IMR-90 (cell line): ENCODE data around the gene OSTN. TPM values are rescaled to one million over a fixed set of nuclear protein-coding genes. Genes with fewer than 3 reads are reported as not detected.

ENCODE experiments used
- ELK1 ChIP-seq: fragments of 150-350 bp; IDR thresholded peaks from 2 replicates; pipeline ENCODE4 v1.6.1; 2016; ENCODE audit warnings: low read depth, mild to moderate bottlenecking, low read length, moderate library complexity, borderline replicate concordance
- RAD21 ChIP-seq: IDR thresholded peaks from 2 replicates; pipeline ENCODE4 v1.6.1; 2012; ENCODE audit warnings: low read length, improper control_type of control experiment
- RCOR1 ChIP-seq: IDR thresholded peaks from 2 replicates; pipeline ENCODE4 v1.6.1; 2012; ENCODE audit warnings: mild to moderate bottlenecking, low read length, improper control_type of control experiment; ENCODE audit not compliant: insufficient replicate concordance
- polyA plus RNA-seq, 3 experiments: library from polyadenylated mRNA; depleted of rRNA; stranded (reverse); fragments of >200 nt; gene quantifications; 2 replicates each; pipeline ENCODE4 v1.2.3, GENCODE V29; 2012; ENCODE audit warnings: low replicate concordance in 1 of 3
- total RNA-seq: library from RNA; depleted of rRNA; stranded (reverse); fragments of >200 nt; gene quantifications from 2 replicates; pipeline ENCODE4 v1.2.3, GENCODE V29; 2012

OSTN gene
- total and polyA plus RNA-seq, 2 of the 4 experiments (the other 2 are of a cell fraction) = not detected

- TF ChIP-seq ELK1 = no peak
- no peak for TF ChIP-seq RAD21
- no peak for TF ChIP-seq RCOR1
These were observed 39.3 kb downstream of the OSTN start (continued) for GRCh38 chr3:191238321-191238817.
